Measurements from ENCODE around the gene OR1I1. TPM values are rescaled to one million over a fixed set of nuclear protein-coding genes. Genes with fewer than 3 reads are reported as not detected.

Gene OR1I1
- total and polyA plus RNA-seq, 2 of the 4 experiments (the other 2 are of a cell fraction), result not detected

GRCh38 chr19:15108145-15108844 is 26.3 kb downstream of the OR1I1 start:
- Histone ChIP-seq H2AFZ (replicated peaks; ENCODE audit: low read length, poor library complexity) (peak overlapping the region; percentile 96), H2BK20ac (ENCODE audit: low read depth, low read length) (peak overlapping the region; percentile 79; the same call in 1 of the 2 replicates), H3K36me3 (ENCODE audit: control insufficient read depth, insufficient read depth, low read length) (peaks cover 41% of the 10 kb centered on the region), H2BK15ac (ENCODE audit: low read depth, low read length) (peak overlapping the region; percentile 21; the same call in 2 of the 3 replicates), H3K9me1 (ENCODE audit: insufficient read depth, low read length) (no peaks in the 10 kb centered on the region), H4K5ac (ENCODE audit: low read depth, low read length) (peak overlapping the region; percentile 86), H4K20me1 (ENCODE audit: insufficient read depth, low read length) (peaks cover 18% of the 10 kb centered on the region), H3K4me1 (ENCODE audit: control insufficient read depth, insufficient read depth, low read length) (peaks cover 6% of the 10 kb centered on the region), H2BK5ac (ENCODE audit: low read depth, low read length, poor library complexity, severe bottlenecking) (peak overlapping the region; percentile 97), H3K79me1 (ENCODE audit: low read depth in 1 of 2, low read length in 2 of 2) (peaks cover 6 to 48% of the 10 kb centered on the region in 2 experiments; a peak in 3 of 4 replicates), H2AK9ac (replicated peaks; ENCODE audit: low read depth, low read length, poor library complexity) (peak overlapping the region; percentile 100), H2BK120ac (ENCODE audit: low read depth, low read length) (peak overlapping the region; percentile 87), H4K8ac (ENCODE audit: low read depth in 2 of 2, low read length in 2 of 2) (peak overlapping the region; percentile 92 to 100; a peak in 3 of 4 replicates), H3K4me2 (ENCODE audit: low read depth, low read length) (peak overlapping the region; percentile 95), H3K9me3 (ENCODE audit: control insufficient read depth, insufficient read depth, low read length) (peaks cover 10% of the 10 kb centered on the region), H3K56ac (ENCODE audit: extremely low read depth, insufficient read depth, low read length) (peak overlapping the region; percentile 98), H3K23ac (ENCODE audit: low read depth, low read length) (peak overlapping the region; percentile 89), H3K18ac (ENCODE audit: low read depth, low read length) (peak overlapping the region; percentile 86), H3K14ac (replicated peaks; ENCODE audit: low read depth, low read length) (peak overlapping the region; percentile 99), H4K91ac (ENCODE audit: insufficient read depth, low read depth, low read length) (peak overlapping the region; percentile 98), H3K4me3 (ENCODE audit: insufficient read depth, low read depth, low read length) (peak overlapping the region; percentile 89), H3K27me3 (ENCODE audit: control insufficient read depth, insufficient read depth, low read length) (no peaks in the 10 kb centered on the region), H3K9ac (ENCODE audit: low read depth, low read length) (peak overlapping the region; percentile 99), H3K27ac (ENCODE audit: insufficient read depth, low read length) (peak overlapping the region; percentile 96), H2AK5ac (ENCODE audit: low read depth, low read length) (peak overlapping the region; percentile 99), H3K4ac (ENCODE audit: low read depth, low read length) (peak overlapping the region; percentile 99)
- ATAC-seq (ENCODE audit: low read depth) (peak; percentile 21), DNase-seq (no peak)
- in situ Hi-C loops (cut with MboI; ENCODE audit: low sequenced_read_pairs) (loop anchor here (25.0 kb wide), 1 partner anchor 1079 kb away; the partner anchor contains the start of genes AP1M1 and FAM32A), intact Hi-C loops (cut with micrococcal nuclease) (loop anchor here (5.0 to 10.0 kb wide), 2 partner anchors 144 to 267 kb away; partner anchors contain the start of gene AKAP8), dilution Hi-C loops (cut with HindIII; ENCODE audit: low sequenced_read_pairs, unreplicated experiment) (no loop called here)
- BruUV-seq (replicated peaks), result no TSS peak
- TF ChIP-seq CTCF (conservative IDR thresholded peaks at IDR 0.05; ENCODE audit: low read depth, low read length) (no peak), SMC3 (IDR thresholded peaks at IDR 0.05; ENCODE audit: low read depth, low read length) (no peak), RFX5 (IDR thresholded peaks at IDR 0.05; ENCODE audit: low read depth, low read length) (no peak), USF2 (IDR thresholded peaks at IDR 0.05; ENCODE audit: low read depth, low read length) (no peak)
- POLR2A ChIA-PET (ENCODE audit: unreplicated experiment), result interaction anchor here (0.6 to 1.0 kb wide), 2 partner anchors 313 to 347 kb away, joined by 3 read pairs; no protein-coding TSS in a partner anchor
- CTCF ChIA-PET, result no interaction called here
- 67% methylated on average over 3 of the region's 10 CpGs; no CpG with 5 or more reads in 1 of the 2 experiments for WGBS, 2 experiments (ENCODE audit: extremely low coverage in 2 of 2, insufficient read length in 1 of 2)

Data from IMR-90 (cell line).